Stimulated activated CD4-positive, alpha-beta T cell treated with anti-CD3 and anti-CD28 coated beads, Interleukin-1b, Interleukin-23, amount 100 ng/mL, for 4 hours (primary cell): ENCODE data around the gene FXYD6.
"Not testable (repeated sequence)": the region's sequence is repeated elsewhere in the genome, so short reads cannot be mapped to it uniquely, and the experiment has no call there.

Source experiments
- DNase-seq, 2 donors: peaks; one replicate each; pipeline ENCODE4 v3.0.0-alpha.2; 2020; ENCODE audit warnings: low read depth in 2 of 2

The FXYD6 gene

GRCh38 chr11:117816846-117817367 is 59.6 kb downstream of the FXYD6 start:
- DNase-seq, result no peak

GRCh38 chr11:117816151-117816741 is 60.2 kb downstream of the FXYD6 start:
- no peak for DNase-seq

- peak; percentile 40 to 60 for DNase-seq
These were observed 61.1 kb downstream of the FXYD6 start for GRCh38 chr11:117815262-117815803.

GRCh38 chr11:117814766-117815261 is 61.6 kb downstream of the FXYD6 start:
- peak; percentile 55 to 56 for DNase-seq

GRCh38 chr11:117814204-117814765 is 62.2 kb downstream of the FXYD6 start:
- DNase-seq, result no peak

GRCh38 chr11:117810056-117810451 is 66.4 kb downstream of the FXYD6 start:
- not testable (repeated sequence) for DNase-seq

- DNase-seq, result peak in 1 of 2 donors; percentile 32
These were observed 67.0 kb downstream of the FXYD6 start for GRCh38 chr11:117809236-117810055.

- no peak for DNase-seq
These were observed 67.7 kb downstream of the FXYD6 start for GRCh38 chr11:117808784-117809183.

GRCh38 chr11:117807482-117808327 is 68.8 kb downstream of the FXYD6 start:
- peak; percentile 58 to 80 for DNase-seq

GRCh38 chr11:117806846-117807245 is 69.6 kb downstream of the FXYD6 start:
- no peak for DNase-seq

GRCh38 chr11:117805045-117805444 is 71.4 kb downstream of the FXYD6 start:
- no peak for DNase-seq

GRCh38 chr11:117803896-117804295 is 72.6 kb downstream of the FXYD6 start:
- no peak for DNase-seq

- DNase-seq, result no peak
These were observed 76.8 kb downstream of the FXYD6 start for GRCh38 chr11:117799634-117800033.

GRCh38 chr11:117796872-117797529 is 79.5 kb downstream of the FXYD6 start, which contains the start of gene DSCAML1:
TSS of gene DSCAML1 (minus strand) at chr11:117797216. CDS start at chr11:117797079, 137 bp downstream.
- DNase-seq, result peak in 1 of 2 donors; percentile 45

GRCh38 chr11:117796456-117796871 is 80.0 kb downstream of the FXYD6 start:
- DNase-seq, result no peak

GRCh38 chr11:117795638-117796455 is 80.6 kb downstream of the FXYD6 start:
- no peak for DNase-seq

- DNase-seq, result no peak
These were observed 81.5 kb downstream of the FXYD6 start for GRCh38 chr11:117794772-117795629.

GRCh38 chr11:117794135-117794534 is 82.3 kb downstream of the FXYD6 start:
- DNase-seq, result no peak

- no peak for DNase-seq
These were observed 82.9 kb downstream of the FXYD6 start for GRCh38 chr11:117793583-117793982.
